Right ventricle myocardium superior (tissue), 1 donor: ENCODE measurements around the gene RNF223. TPM values are rescaled to one million over a fixed set of nuclear protein-coding genes. Genes with fewer than 3 reads are reported as not detected.

Experiments used
- ATAC-seq: fragments of 200-7000 bp; cut with Tn5 transposase; one replicate; pipeline ENCODE4 v1.9.1; 2020; ENCODE audit warnings: mild to moderate bottlenecking; ENCODE audit not compliant: poor library complexity
- DNase-seq: peaks from one replicate; pipeline ENCODE4 v3.0.0-alpha.2; 2020
- intact Hi-C: fragments of 100-400 bp; cut with DNase I; formaldehyde crosslinking; loops from one replicate; pipeline ENCODE4 v1.11.2; 2022
- total RNA-seq: library from RNA; stranded (reverse); fragmentation: NEBNext Ultra II Directional; extraction: Animal tissue kit (Norgen Biotek cat#: 25700); gene quantifications from one replicate; pipeline ENCODE4 v1.2.1, GENCODE V29; 2021
- donor health status: DM: no; HTN: yes; CAD: no; lungs with severe emphysema.

RNF223 gene
- total RNA-seq, 1 donor from 2014 or later: not detected

GRCh38 chr1:1054099-1054700 is 19.9 kb downstream of the RNF223 start:
- intact Hi-C loops: no loop called here
- ATAC-seq (no peak), DNase-seq (no peak)

GRCh38 chr1:1053682-1054081 is 20.4 kb downstream of the RNF223 start:
- intact Hi-C loops: no loop called here
- DNase-seq: no peak
- no peak for ATAC-seq

GRCh38 chr1:1053022-1053421 is 21.1 kb downstream of the RNF223 start:
- DNase-seq: no peak
- intact Hi-C loops: no loop called here
- no peak for ATAC-seq

- intact Hi-C loops: no loop called here
- ATAC-seq (no peak), DNase-seq (no peak)
Observed at GRCh38 chr1:1052003-1052840, 21.9 kb downstream of the RNF223 start.

- peak; percentile 18 for ATAC-seq
- intact Hi-C loops: no loop called here
- DNase-seq: no peak
Observed at GRCh38 chr1:1051127-1051810, 22.8 kb downstream of the RNF223 start.

- peak; percentile 82 for DNase-seq
- intact Hi-C loops: no loop called here
Observed at GRCh38 chr1:1050577-1051052, 23.5 kb downstream of the RNF223 start.

GRCh38 chr1:1049318-1050165 is 24.6 kb downstream of the RNF223 start:
- ATAC-seq (no peak), DNase-seq (no peak)
- intact Hi-C loops: no loop called here

More at GRCh38 chr1:1050577-1051052, 23.5 kb downstream of the RNF223 start:
- peak; percentile 78 for ATAC-seq

GRCh38 chr1:1048765-1049164 is 25.3 kb downstream of the RNF223 start:
- intact Hi-C loops: no loop called here
- ATAC-seq: no peak
- DNase-seq: no peak

GRCh38 chr1:1047963-1048362 is 26.1 kb downstream of the RNF223 start:
- DNase-seq (no peak), ATAC-seq (no peak)
- intact Hi-C loops: no loop called here

GRCh38 chr1:1047407-1047806 is 26.7 kb downstream of the RNF223 start:
- ATAC-seq (no peak), DNase-seq (no peak)
- intact Hi-C loops: no loop called here

- ATAC-seq (no peak), DNase-seq (no peak)
- intact Hi-C loops: no loop called here
Observed at GRCh38 chr1:1046767-1047166, 27.3 kb downstream of the RNF223 start.

GRCh38 chr1:1046243-1046642 is 27.9 kb downstream of the RNF223 start:
- DNase-seq (no peak), ATAC-seq (no peak)
- intact Hi-C loops: no loop called here

GRCh38 chr1:1045129-1045528 is 29.0 kb downstream of the RNF223 start:
- no peak for DNase-seq
- no peak for ATAC-seq

GRCh38 chr1:1044455-1045078 is 29.5 kb downstream of the RNF223 start:
- intact Hi-C loops: no loop called here
- no peak for ATAC-seq
- no peak for DNase-seq

More at GRCh38 chr1:1045129-1045528, 29.0 kb downstream of the RNF223 start:
- intact Hi-C loops: no loop called here

- ATAC-seq (no peak), DNase-seq (no peak)
- intact Hi-C loops: no loop called here
Observed at GRCh38 chr1:1043921-1044320, 30.2 kb downstream of the RNF223 start.

- intact Hi-C loops: no loop called here
- DNase-seq (no peak), ATAC-seq (no peak)
Observed at GRCh38 chr1:1043411-1043810, 30.7 kb downstream of the RNF223 start.

- no peak for DNase-seq
- intact Hi-C loops: no loop called here
- no peak for ATAC-seq
Observed at GRCh38 chr1:1042835-1043234, 31.3 kb downstream of the RNF223 start.

GRCh38 chr1:1041873-1042272 is 32.2 kb downstream of the RNF223 start:
- intact Hi-C loops: no loop called here
- DNase-seq (no peak), ATAC-seq (no peak)
